ENCODE data around the gene GPR12.

- TF ChIP-seq EZH2 (IDR thresholded peaks at IDR 0.05) (no peak), POLR2AphosphoS5 (IDR thresholded peaks at IDR 0.05; ENCODE audit: borderline replicate concordance, low read depth, low read length) (no peak)
Observed at GRCh38 chr13:26708007-26708297, 52.6 kb downstream of the GPR12 start.
